Keratinocyte (primary cell): ENCODE data around the gene TBC1D5.

Source experiments
- EZH2 ChIP-seq: IDR thresholded peaks from one replicate; pipeline ENCODE4 v1.6.1; 2012; ENCODE audit warnings: inconsistent platforms, mild to moderate bottlenecking, low read length, moderate library complexity
- TF ChIP-seq, protein P1 (sequence below), 3 experiments: IDR thresholded peaks in 1 of 3; conservative IDR thresholded peaks in 1 of 3; optimal IDR thresholded peaks in 1 of 3; 2 replicates in 2 of 3; 3 replicates in 1 of 3; pipeline versions ENCODE3 to v1.5.1; 2011; ENCODE audit warnings: low read length in 3 of 3, mild to moderate bottlenecking in 3 of 3, moderate library complexity in 2 of 3, control low read depth in 1 of 3, inconsistent platforms in 1 of 3; ENCODE audit not compliant: insufficient read depth in 2 of 3; ENCODE audit errors: extremely low read depth in 1 of 3

DNA sequence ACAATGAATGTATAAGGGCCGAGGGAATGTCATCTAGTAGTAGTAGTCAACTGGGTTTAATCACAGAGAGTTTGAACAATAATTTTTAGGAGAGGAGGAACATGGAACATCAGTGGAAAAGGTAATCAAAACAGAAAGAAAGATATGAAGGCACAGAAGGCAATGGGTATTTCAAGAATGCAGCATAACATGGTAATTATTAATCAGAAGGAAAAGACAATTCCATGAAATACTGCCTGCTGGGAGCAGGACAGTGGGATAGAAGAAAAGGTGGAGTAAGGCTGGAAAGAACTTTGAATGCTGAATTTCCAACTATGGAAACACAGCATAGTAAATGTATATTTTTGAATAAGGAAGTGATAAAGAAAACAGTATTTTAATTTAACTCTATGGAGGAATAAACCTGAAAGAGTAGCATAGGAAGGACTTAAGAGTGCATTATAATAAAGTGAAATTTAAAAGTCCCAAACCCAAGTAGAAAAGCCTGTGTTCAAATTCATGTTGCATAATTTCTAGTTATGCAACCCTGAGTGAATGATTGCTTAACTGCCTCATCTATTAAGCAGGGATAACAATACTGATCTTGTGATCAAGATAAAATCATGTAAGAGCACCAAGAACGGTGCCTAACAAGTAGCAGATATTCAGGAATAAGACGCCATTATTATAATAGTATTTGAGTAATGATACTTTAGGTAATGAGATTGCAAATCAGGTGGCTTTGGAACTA is 357.7 kb downstream of the TBC1D5 start:
- TF ChIP-seq, protein P1, sequence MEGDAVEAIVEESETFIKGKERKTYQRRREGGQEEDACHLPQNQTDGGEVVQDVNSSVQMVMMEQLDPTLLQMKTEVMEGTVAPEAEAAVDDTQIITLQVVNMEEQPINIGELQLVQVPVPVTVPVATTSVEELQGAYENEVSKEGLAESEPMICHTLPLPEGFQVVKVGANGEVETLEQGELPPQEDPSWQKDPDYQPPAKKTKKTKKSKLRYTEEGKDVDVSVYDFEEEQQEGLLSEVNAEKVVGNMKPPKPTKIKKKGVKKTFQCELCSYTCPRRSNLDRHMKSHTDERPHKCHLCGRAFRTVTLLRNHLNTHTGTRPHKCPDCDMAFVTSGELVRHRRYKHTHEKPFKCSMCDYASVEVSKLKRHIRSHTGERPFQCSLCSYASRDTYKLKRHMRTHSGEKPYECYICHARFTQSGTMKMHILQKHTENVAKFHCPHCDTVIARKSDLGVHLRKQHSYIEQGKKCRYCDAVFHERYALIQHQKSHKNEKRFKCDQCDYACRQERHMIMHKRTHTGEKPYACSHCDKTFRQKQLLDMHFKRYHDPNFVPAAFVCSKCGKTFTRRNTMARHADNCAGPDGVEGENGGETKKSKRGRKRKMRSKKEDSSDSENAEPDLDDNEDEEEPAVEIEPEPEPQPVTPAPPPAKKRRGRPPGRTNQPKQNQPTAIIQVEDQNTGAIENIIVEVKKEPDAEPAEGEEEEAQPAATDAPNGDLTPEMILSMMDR (optimal IDR thresholded peaks at IDR 0.05 in 1 of 3, IDR thresholded peaks at IDR 0.05 in 1 of 3, conservative IDR thresholded peaks at IDR 0.05 in 1 of 3; ENCODE audit: extremely low read depth in 1 of 3, insufficient read depth in 2 of 3, low read length in 3 of 3), result no peak
- no peak for TF ChIP-seq EZH2
